HG03354 (cell line): Measurements from ENCODE around the gene PGLYRP2.

Experiments used
- ATAC-seq: cut with Tn5 transposase; IDR thresholded peaks from one replicate; pipeline ENCODE4 v1.9.1; 2021; ENCODE audit warnings: mild to moderate bottlenecking; ENCODE audit not compliant: unreplicated experiment, poor library complexity, severe bottlenecking

PGLYRP2 gene

DNA sequence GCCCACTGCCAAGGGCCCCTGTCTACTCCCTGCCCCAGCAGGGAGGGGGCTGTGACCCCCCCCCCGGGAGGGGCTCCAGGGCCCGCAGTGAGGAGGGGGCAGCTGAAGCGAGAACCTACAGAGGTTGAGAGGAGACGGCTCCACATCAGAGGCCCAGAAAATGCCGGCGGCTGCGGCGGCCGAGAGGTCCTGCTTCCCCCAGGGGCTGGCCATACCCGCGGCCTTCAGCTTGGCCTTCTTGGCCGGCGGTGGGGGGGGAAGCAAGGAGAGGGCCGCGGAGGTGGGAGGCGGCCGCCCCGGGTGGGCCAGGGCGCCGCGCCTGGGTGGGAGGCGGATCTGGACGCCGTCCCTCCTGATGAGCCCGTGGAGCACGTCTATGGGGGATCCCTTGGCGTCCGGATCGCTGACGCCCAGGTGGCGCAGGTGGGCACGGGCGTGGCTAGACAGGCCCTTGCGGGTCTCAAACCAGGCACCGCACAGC lies 51.3 kb downstream of the PGLYRP2 start:
- ATAC-seq: no peak

DNA sequence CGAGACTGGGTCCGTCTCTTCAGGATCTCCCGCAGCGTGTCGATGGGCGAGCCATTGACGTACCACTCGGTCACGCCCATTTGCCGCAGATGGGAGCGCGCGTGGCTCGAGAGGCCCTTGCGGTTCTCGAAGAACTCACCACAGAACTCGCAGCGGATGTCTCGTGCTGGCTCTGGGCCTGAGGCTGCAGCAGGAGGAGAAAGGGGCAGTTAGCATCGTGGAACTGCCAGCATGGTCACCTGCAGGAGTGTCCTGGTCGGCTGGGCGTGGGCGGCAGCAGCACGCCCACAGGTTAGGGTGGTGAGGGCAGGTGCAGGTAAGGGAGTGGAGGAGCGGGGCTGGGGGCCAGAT lies 52.0 kb downstream of the PGLYRP2 start:
- ATAC-seq: no peak

DNA sequence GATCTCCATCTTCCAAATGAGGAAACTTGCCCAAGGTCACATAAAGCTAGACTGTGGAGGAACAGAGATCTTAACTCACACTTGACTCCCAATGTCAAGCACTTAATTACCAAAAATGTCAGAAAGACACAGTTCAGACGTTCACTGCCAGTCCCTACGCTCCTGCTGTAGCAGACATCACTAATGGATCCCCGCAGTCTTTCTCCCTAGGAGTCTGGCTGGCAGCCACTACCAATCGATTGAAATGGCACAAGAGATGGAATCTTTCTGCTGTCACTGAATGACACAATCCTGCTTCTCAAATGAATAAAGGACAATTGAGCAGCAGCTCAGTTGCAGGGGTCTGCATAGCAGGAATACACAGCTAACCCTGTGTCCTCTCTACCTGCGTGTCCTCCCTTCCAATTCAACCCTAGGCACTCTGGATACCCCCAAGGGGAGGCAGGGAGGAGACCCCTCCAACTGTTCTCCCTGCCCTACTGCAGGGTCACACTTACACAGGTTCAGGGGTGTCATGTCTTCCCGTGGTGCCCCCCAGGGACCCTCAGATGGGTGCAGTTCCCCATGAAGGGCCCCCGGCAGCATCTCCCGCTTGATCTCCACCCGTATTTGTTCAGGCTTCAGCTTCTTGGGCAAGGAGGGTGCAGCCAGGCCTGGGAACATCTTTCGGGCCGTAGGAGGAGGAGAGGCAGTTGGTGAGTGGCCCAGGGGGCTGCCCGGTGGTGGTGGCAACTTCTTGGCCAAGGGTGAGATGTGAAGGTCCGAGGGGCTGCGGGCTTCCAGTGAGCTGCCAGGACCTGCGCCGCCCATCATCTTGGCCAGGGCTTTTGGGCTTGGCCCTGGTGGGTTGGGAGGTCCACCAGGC lies 52.6 kb downstream of the PGLYRP2 start:
- no peak for ATAC-seq

DNA sequence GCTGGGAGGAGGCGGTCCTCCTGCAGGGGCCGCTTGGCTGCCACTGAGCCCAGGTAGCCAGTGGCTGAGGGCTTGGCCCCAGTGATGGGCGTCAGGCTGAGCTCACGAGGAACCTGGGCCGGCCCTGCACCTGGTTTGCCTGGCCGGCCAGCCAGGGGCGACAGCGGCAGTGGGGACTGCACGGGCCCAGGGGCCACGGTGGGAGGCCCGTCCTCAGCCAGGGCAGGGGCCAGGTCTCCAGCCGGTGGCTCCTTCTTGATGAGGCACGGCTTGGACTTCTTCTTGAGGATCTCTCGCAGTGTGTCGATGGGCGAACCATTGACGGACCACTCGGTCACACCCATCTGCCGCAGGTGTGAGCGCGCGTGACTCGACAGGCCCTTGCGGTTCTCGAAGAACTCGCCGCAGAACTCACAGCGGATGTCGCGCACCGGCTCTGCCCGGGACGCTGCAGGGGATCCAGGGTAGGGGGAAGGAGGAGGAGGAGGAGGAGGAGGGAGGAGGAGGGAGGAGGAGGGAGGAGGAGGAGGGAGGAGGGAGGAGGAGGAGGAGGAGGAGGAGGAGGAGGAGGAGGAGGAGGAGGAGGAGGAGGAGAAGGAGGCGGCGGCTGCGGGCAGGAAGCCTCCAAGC lies 53.9 kb downstream of the PGLYRP2 start:
- no peak for ATAC-seq

DNA sequence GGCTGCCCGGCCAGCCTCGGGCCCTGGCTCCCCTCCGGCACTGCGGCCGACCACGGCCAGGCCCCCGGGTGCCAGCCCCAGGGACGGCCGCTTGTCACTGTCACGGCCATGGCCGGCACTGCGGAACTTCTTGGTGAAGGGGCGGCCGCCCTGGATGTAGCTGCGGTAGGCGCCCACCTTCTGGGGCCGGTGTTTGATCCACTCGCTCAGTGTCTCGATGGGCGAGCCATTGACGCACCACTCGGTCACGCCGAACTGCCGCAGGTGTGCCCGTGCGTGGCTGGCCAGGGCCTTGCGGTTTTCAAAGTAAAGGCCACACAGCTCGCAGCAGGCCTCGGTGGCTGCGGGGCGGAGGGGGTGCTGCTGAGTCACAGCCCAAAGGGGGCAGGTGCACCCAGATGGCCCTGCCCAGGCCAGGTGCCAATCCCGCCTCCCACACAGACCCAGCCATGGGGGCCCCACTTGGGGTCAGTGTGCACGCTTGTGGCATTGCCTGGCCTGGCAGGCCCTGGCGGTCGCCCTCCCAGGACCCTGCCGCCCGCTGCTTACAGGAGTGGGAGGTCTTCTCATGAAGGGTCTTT lies 54.5 kb downstream of the PGLYRP2 start:
- ATAC-seq: no peak

DNA sequence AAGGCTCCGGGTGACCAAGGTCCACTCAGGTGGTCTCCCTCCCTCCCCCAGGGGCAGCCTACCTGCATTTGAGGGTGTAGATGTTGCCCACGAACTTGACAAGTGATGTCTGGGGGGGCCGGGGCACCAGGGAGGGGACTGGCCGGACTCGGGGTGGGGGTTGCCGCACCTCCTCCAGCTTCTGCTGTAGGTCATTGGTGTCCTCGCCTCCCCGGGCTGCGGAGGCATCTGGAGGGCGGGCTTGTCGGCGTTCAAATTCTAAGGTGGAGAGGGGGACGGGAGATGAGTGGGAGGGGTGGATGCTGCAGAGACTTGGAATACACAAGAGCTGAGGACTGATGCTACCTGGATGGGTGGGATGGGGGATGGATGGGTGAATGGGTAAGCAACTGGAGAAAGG lies 55.2 kb downstream of the PGLYRP2 start:
- no peak for ATAC-seq

DNA sequence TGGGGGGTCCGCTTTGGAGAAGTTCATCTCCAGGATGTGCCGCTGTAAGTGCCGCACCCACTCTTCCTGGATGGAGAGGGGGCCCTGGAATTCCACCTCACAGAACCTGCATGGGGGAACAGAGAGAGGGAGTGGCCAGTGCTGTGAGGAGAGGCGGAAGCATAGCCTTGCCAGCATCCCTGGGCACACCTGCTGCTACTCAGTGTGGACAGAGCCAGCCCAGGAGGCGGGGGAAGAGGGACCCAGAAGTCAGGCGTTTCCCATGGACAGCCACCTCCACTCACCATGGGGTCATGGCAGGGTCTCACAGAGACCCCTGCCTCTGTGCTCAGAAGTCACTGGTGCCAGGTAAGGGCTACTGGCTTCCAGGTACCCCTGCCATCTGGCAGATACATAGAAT lies 56.2 kb downstream of the PGLYRP2 start:
- no peak for ATAC-seq

DNA sequence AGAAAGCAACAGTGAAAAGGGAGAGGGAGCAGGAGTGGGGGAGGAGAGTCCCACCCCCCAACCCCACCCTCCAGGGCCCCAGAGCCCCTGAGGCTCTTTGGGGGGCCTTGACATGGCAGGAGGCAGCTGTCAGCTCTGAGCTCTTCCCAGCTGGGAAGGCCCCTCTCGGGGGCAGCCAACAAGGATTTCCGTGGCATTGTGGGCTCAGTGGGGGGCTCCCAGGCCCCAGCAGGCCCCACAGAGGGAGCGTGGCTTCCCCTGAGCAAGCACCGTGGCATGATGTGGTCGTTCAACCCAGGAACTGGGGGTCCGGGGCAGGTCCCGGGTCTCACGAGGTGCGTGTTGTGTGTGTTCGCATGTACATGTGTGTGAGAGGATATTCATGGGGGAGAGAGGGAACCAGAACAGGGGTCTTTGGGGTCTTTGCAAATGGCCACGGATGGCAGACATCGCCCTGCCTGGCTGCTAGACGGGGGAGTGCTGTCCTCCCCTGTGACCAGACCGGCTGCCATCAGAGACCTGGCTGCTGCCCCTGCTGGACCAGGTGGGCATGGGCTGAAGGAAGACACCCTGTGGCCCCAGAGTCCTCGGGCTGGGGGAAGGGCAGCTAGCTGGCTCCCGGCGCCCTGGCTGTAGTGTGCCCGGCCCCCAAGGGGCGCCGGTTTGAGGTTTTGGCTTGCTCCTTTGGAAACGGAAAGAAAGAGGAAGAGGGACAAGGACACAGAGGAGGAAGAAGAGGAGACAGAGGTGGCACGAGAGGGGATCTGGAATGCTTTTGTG lies 56.8 kb downstream of the PGLYRP2 start:
- ATAC-seq: no peak

DNA sequence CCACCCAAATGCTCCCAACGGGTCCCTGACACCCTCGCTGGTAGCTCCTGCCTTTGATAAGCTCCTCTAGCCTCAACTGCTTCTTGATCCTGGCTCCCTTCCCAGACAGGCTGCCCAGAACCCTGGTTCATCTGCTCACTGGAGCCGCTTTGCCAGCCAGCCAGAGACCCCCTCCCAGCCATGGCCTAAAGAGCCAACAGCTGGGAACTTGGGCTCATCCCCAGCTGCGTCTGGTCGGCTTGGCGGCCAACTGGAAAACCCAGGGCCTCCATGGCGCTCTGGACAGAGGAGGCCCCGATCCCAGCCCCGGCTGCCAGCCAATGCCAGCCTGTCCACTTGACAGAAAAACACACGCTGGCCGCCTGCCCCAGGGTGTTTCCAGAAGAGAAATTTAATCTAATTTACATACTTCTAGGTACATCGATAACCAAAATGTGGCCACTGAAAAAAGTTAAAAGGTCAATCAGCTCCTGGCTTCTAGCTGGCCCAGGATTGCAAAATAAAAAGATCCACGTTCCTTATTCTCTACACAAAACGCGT lies 57.5 kb downstream of the PGLYRP2 start:
- ATAC-seq: no peak

DNA sequence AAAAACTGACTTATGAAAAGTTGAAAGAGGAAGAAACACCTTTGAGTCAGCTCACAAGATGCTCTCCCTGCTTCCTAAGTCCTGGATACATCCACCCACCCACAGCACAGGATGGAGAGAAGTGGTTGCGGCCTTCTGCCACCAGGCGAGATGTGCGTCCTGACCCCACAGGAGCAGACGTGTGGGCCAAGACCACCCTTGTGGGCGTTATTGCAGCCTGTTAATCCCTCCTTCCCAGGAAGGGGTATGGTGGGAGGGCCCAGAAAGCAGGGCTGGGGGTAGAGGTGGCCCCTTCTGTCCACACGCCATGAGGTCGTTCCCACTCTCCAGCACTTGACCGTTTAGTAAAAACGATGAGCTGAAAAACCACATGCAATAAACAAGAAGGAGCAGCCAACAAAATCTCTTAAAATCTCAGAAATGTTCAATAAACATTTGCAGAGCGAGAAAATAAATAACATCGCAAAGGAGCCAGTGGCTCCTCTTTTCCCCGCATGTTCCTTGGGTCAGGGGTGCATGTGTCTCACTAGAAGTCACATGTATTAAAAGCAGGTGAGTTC lies 58.1 kb downstream of the PGLYRP2 start:
- no peak for ATAC-seq

DNA sequence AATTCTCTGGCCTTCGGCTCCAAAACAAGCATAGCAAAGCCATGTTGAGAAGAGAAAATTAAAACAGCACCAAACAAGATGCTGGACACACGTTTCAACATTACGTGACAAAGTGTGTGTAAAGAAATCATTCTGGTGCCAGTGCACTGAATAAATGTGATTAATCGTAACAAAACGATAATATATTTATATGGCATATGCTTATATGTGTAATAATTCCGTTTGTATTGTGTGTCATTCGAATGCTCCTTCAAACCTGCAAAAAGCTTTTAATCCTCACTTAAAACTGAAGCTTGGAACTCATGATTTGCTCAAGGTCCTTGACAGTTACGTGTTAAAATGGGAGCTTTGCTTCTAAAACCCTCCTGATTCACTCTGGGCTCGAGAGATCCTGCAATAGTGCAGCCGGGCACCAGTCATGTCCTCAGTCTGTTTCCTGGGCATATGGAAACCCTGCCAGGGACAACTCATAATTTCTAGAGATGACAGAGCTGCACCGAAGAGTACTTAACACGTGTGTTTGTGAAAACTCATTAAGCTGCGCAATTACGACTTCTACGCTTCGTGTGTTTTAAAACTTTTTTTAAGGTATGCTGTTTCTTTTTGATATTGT lies 59.8 kb downstream of the PGLYRP2 start:
- no peak for ATAC-seq
